Measurements from ENCODE around the gene UBQLN1. TPM values are rescaled to one million over a fixed set of nuclear protein-coding genes. Genes with fewer than 3 reads are reported as not detected.
A peak's percentile ranks its signal among the peaks of the same experiment; 100 is the strongest.
"Not testable (repeated sequence)": the region's sequence is repeated elsewhere in the genome, so short reads cannot be mapped to it uniquely, and the experiment has no call there.

The UBQLN1 gene
- total RNA-seq, 4 donors from 2014 or later = 65.4 to 120 (median 78.5) TPM

DNA sequence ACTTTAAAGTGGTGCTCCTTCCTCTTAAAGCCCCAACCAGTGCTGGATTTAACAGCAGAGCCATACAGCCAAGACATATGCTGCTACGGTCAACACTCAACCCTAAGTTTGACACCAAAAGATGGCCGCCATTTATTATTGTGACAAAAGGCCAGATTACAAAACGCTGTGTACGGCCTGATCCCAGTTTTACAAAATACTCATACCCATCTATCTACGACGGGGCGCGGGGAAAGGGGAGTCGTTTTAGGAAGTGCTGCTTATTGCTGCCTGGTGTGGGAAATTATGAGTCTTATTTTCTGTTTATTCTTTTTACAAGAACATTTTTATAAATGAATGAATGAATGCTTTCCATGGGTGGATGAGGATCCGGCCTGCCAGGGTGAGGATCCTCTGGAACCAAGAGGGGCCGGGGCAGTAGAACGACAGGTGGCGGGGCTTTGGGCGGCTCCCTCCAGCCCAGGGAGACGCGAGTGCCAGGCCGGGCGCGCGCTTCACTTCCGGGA is 85.3 kb downstream of the UBQLN1 start:
- TF ChIP-seq POLR2A (IDR thresholded peaks at IDR 0.05) = no peak
- TF ChIP-seq, protein P1, sequence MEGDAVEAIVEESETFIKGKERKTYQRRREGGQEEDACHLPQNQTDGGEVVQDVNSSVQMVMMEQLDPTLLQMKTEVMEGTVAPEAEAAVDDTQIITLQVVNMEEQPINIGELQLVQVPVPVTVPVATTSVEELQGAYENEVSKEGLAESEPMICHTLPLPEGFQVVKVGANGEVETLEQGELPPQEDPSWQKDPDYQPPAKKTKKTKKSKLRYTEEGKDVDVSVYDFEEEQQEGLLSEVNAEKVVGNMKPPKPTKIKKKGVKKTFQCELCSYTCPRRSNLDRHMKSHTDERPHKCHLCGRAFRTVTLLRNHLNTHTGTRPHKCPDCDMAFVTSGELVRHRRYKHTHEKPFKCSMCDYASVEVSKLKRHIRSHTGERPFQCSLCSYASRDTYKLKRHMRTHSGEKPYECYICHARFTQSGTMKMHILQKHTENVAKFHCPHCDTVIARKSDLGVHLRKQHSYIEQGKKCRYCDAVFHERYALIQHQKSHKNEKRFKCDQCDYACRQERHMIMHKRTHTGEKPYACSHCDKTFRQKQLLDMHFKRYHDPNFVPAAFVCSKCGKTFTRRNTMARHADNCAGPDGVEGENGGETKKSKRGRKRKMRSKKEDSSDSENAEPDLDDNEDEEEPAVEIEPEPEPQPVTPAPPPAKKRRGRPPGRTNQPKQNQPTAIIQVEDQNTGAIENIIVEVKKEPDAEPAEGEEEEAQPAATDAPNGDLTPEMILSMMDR (IDR thresholded peaks at IDR 0.05) = no peak
- Histone ChIP-seq H3K27me3 (no peaks in the 10 kb centered on the region), H3K36me3 (peaks cover 0 to 11% (median 0%) of the 10 kb centered on the region in 3 donors), H3K4me3 (peak overlapping the region; percentile 68 to 97 (median 84)), H3K9me3 (no peaks in the 10 kb centered on the region), H3K27ac (peak overlapping the region; percentile 87 to 93 (median 92)), H3K4me1 (peaks cover 4 to 32% (median 16%) of the 10 kb centered on the region in 3 donors)
- no peak for DNase-seq
- intact Hi-C loops (cut with DNase I) = loop anchor here (10.0 kb wide), 1 partner anchor 292 kb away; no protein-coding TSS in a partner anchor
- 8 to 9% methylated on average over 21 of the region's 21 CpGs for WGBS, 2 donors

DNA sequence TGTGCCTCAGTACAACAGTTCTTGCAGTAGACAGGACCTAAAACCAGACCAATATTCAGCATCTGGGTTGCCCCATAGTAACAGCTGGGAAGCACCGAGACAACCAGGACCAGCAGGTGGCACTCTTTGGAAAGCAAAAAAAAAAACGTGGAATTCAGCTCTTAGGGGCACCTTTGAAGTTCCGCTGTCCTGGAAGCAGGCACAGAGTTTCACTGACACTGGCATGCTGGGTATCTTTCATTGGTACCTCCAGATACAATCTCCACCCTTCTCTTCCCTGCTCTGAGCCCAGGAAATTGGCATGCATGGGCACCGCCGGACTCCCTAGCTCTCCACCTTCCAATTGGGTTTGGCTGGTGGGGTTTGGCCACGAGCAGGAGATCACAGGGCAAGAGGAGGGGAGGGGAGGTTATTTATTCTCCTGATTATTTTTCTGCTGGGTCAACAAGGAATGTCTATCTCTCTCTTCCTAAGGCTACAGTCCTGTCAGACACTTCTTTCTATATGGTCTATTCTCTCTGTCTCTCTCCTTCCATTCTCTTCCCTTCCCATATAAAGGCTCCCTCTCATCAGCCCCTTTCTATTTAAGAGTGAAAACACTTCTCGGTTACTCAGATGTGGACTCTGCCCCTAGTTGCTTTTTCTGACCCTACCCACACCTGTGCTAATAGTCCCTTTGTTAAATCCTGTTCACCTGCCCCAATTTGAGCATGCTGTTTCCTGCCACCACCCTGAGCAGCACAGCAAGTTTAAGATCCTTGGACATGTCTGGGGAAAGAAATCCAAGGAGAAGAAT is 86.7 kb downstream of the UBQLN1 start:
- DNase-seq = no peak
- Histone ChIP-seq H3K4me1 (peaks cover 4 to 32% (median 16%) of the 10 kb centered on the region in 3 donors), H3K36me3 (no peaks in the 10 kb centered on the region), H3K9me3 (no peaks in the 10 kb centered on the region), H3K4me3 (peak overlapping the region in 1 of 4 donors; percentile 19), H3K27me3 (no peaks in the 10 kb centered on the region), H3K27ac (no peak overlapping the region)
- no peak for TF ChIP-seq POLR2A (IDR thresholded peaks at IDR 0.05)
- TF ChIP-seq, protein P1 (IDR thresholded peaks at IDR 0.05) = peak; percentile 32 to 63 (median 41)
- intact Hi-C loops (cut with DNase I) = loop anchor here (10.0 kb wide), 1 partner anchor 294 kb away; no protein-coding TSS in a partner anchor
- 7 to 23% methylated on average over 7 of the region's 7 CpGs for WGBS, 2 donors

DNA sequence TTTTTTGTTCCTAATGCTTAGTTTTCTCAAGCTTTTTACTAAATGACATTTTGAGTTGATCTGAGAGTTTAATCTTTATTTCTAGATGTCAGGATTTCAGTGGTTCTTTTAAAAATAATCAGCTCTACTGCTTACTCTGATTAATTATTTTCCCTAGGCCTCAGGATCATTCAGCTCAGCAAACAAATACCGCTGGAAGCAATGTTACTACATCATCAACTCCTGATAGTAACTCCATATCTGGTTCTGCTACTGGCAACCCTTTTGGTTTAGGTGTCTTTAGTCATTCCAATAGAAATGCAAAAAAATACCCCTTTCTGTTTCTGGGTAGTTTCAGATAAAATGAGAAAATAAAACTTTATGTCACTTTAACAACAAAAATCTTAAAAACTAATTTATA is 90.5 kb downstream of the UBQLN1 start:
- H3K36me3 ChIP-seq = no peaks in the 10 kb centered on the region
- no peak overlapping the region for H3K4me3 ChIP-seq
- TF ChIP-seq, protein P1 (IDR thresholded peaks at IDR 0.05) = no peak
- TF ChIP-seq POLR2A (IDR thresholded peaks at IDR 0.05) = no peak
- no peaks in the 10 kb centered on the region for H3K9me3 ChIP-seq
- H3K27ac ChIP-seq = no peak overlapping the region
- WGBS, 2 donors = 78 to 90% methylated on average over 1 of the region's 1 CpG
- intact Hi-C loops (cut with DNase I) = no loop called here
- no peaks in the 10 kb centered on the region for H3K27me3 ChIP-seq
- DNase-seq = no peak
- H3K4me1 ChIP-seq = peaks cover under 1 to 10% (median 4%) of the 10 kb centered on the region in 3 donors

DNA sequence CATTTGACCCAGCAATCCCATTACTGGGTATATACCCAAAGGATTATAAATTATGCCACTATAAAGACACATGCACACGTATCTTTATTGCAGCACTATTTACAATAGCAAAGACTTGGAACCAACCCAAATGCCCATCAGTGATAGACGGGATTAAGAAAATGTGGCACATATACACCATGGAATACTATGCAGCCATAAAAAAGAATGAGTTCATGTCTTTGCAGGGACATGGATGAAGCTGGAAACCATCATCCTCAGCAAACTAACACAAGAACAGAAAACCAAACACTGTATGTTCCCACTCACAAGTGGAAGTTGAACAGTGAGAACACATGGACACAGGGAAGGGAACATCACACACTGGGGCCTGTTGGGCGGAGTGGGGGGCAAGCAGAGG is 94.5 kb downstream of the UBQLN1 start:
- H3K36me3 ChIP-seq; H3K4me3 ChIP-seq; H3K27me3 ChIP-seq; DNase-seq; H3K27ac ChIP-seq; H3K4me1 ChIP-seq; H3K9me3 ChIP-seq; intact Hi-C loops (cut with DNase I): not testable (repeated sequence)
- 79 to 82% methylated on average over 3 of the region's 3 CpGs for whole genome bisulfite sequencing, 2 donors

Other genes starting within 250 kb of the UBQLN1 start
- 1 to 10 TPM in 3 of 4 donors, under 1 TPM in 1; 0.27 to 6.9 (median 2.1) TPM for gene FRMD3, start 169.6 kb downstream of the UBQLN1 start, total RNA-seq
- gene IDNK, start 84.8 kb downstream of the UBQLN1 start, total RNA-seq = 1 to 10 TPM; 2.6 to 6.3 (median 3.9) TPM
- 1 to 10 TPM in 3 of 4 donors, under 1 TPM in 1; 0.64 to 7.8 (median 2.3) TPM for gene GKAP1, start 109.8 kb upstream of the UBQLN1 start, total RNA-seq
- 1 to 10 TPM; 1.6 to 4.2 (median 3.5) TPM for gene KIF27, start 213.5 kb upstream of the UBQLN1 start, total RNA-seq